ENCODE results near the gene COG5. TPM values are rescaled to one million over a fixed set of nuclear protein-coding genes. Genes with fewer than 3 reads are reported as not detected.
A peak's percentile ranks its signal among the peaks of the same experiment; 100 is the strongest.

The COG5 gene
- total and polyA plus RNA-seq, 9 of the 15 experiments (the other 6 are each of a cell fraction or from before 2014, with no cell fraction given): 15.3 to 75.1 (median 56.4) TPM

GRCh38 chr7:107201795-107202450 is 361.8 kb downstream of the COG5 start (continued):
- TF ChIP-seq RAD21 (CRISPR knock-in tag; conservative IDR thresholded peaks at IDR 0.05 in 1 of 2, IDR thresholded peaks at IDR 0.05 in 1 of 2): peak; percentile 73 to 80
- no peak for TF ChIP-seq TGIF2 (CRISPR knock-in tag; IDR thresholded peaks at IDR 0.05)
- TF ChIP-seq MECOM (CRISPR knock-in tag; IDR thresholded peaks at IDR 0.05): no peak
- no peak for TF ChIP-seq GATA2 (CRISPR knock-in tag; IDR thresholded peaks at IDR 0.05)
- no peak for TF ChIP-seq ZNF407 (IDR thresholded peaks at IDR 0.05; ENCODE audit: low read depth)
- TF ChIP-seq YY1 (IDR thresholded peaks at IDR 0.05; ENCODE audit: borderline replicate concordance in 1 of 3, control insufficient read depth in 1 of 3, extremely low read depth in 1 of 3, insufficient read depth in 3 of 3, insufficient read length in 1 of 3, insufficient replicate concordance in 2 of 3, low read depth in 1 of 3, low read length in 2 of 3): peak in 1 of 3 experiments; percentile 23
- TF ChIP-seq RREB1 (CRISPR knock-in tag; IDR thresholded peaks at IDR 0.05): 0 out of 2 replicates have a peak, but pooled peaks have one; percentile 28
- TF ChIP-seq DEAF1 (CRISPR knock-in tag; IDR thresholded peaks at IDR 0.05): peak; percentile 54
- TF ChIP-seq SAFB2 (IDR thresholded peaks at IDR 0.05; ENCODE audit: borderline replicate concordance, low read depth, low read length, severe bottlenecking): no peak
